ENCODE measurements around the gene SPAG4. TPM values are rescaled to one million over a fixed set of nuclear protein-coding genes. Genes with fewer than 3 reads are reported as not detected.

The SPAG4 gene
- total RNA-seq, 6 donors from 2014 or later, result 2.7 to 48.2 (median 4.8) TPM

- H3K27ac ChIP-seq, result peak overlapping the region in 3 of 4 donors; percentile 10 to 50 (median 45)
- H3K4me1 ChIP-seq, result peaks cover 55 to 74% (median 60%) of the 10 kb centered on the region in 4 donors
- H3K9me3 ChIP-seq, result no peaks in the 10 kb centered on the region
- TF ChIP-seq EP300 (IDR thresholded peaks at IDR 0.05) (no peak), POLR2A (IDR thresholded peaks at IDR 0.05) (no peak), POLR2AphosphoS5 (IDR thresholded peaks at IDR 0.05) (no peak), CTCF (IDR thresholded peaks at IDR 0.05) (no peak)
- no peaks in the 10 kb centered on the region for H3K36me3 ChIP-seq
- H3K4me3 ChIP-seq, result peak overlapping the region in 1 of 4 donors; percentile 75
- ATAC-seq (ENCODE audit: low FRiP score in 2 of 2), result no peak
- WGBS, 2 donors, result 27 to 34% methylated on average over 3 of the region's 3 CpGs
- no peaks in the 10 kb centered on the region for H3K27me3 ChIP-seq
- DNase-seq, result no peak
Observed at GRCh38 chr20:35661908-35662307, 46.3 kb downstream of the SPAG4 start.

- H3K27me3 ChIP-seq, result no peaks in the 10 kb centered on the region
Observed at GRCh38 chr20:35662551-35662950, 46.9 kb downstream of the SPAG4 start.

GRCh38 chr20:35663516-35664465, 48.2 kb downstream of the SPAG4 start:
- Histone ChIP-seq H3K27ac (peak overlapping the region; percentile 99 to 100 (median 100)), H3K27me3 (no peaks in the 10 kb centered on the region), H3K4me1 (peaks cover 40 to 55% (median 43%) of the 10 kb centered on the region in 4 donors), H3K4me3 (peak overlapping the region; percentile 45 to 80 (median 76)), H3K36me3 (peaks cover 0 to 4% (median 3%) of the 10 kb centered on the region in 4 donors), H3K9me3 (no peaks in the 10 kb centered on the region)
- 0 to 1% methylated on average over 17 to 28 of the region's 28 CpGs for WGBS, 2 donors
- TF ChIP-seq CTCF (IDR thresholded peaks at IDR 0.05) (no peak), POLR2AphosphoS5 (IDR thresholded peaks at IDR 0.05) (no peak), EP300 (IDR thresholded peaks at IDR 0.05) (no peak), POLR2A (IDR thresholded peaks at IDR 0.05) (peak in 1 of 4 donors; percentile 21)
- DNase-seq, result peak in 1 of 2 donors; percentile 70
- ATAC-seq (ENCODE audit: low FRiP score in 2 of 2), result peak; percentile 31 to 56

More at GRCh38 chr20:35662551-35662950, 46.9 kb downstream of the SPAG4 start:
- ATAC-seq (ENCODE audit: low FRiP score in 2 of 2) (no peak), DNase-seq (no peak)
- Histone ChIP-seq H3K4me1 (peaks cover 49 to 67% (median 54%) of the 10 kb centered on the region in 4 donors), H3K9me3 (no peaks in the 10 kb centered on the region), H3K4me3 (peak overlapping the region in 3 of 4 donors; percentile 75 to 80 (median 76)), H3K27ac (peak overlapping the region in 2 of 4 donors; percentile 10 to 45), H3K36me3 (no peaks in the 10 kb centered on the region)
- 17 to 28% methylated on average over 2 of the region's 2 CpGs for WGBS, 2 donors
- TF ChIP-seq POLR2A (IDR thresholded peaks at IDR 0.05), result no peak
- no peak for TF ChIP-seq POLR2AphosphoS5 (IDR thresholded peaks at IDR 0.05)
- no peak for TF ChIP-seq CTCF (IDR thresholded peaks at IDR 0.05)
- TF ChIP-seq EP300 (IDR thresholded peaks at IDR 0.05), result no peak

- Histone ChIP-seq H3K4me3 (peak within 1 kb of the TSS; percentile 45 to 80 (median 76)), H3K27me3 (no peaks in the 10 kb centered on the region), H3K27ac (peak within 1 kb of the TSS; percentile 99 to 100 (median 100)), H3K9me3 (no peaks in the 10 kb centered on the region), H3K36me3 (peaks cover 6 to 12% (median 12%) of the 10 kb centered on the region in 4 donors), H3K4me1 (peaks cover 35 to 47% (median 36%) of the 10 kb centered on the region in 4 donors)
- 0% methylated on average over 47 of the region's 61 CpGs; no CpG with 5 or more reads in 1 of the 2 donors for WGBS, 2 donors
- DNase-seq (peak; percentile 91 to 99), ATAC-seq (ENCODE audit: low FRiP score in 2 of 2) (peak; percentile 96 to 97)
- peak in 3 of 4 donors; percentile 80 to 98 (median 98) for TF ChIP-seq POLR2A (IDR thresholded peaks at IDR 0.05)
- TF ChIP-seq CTCF (IDR thresholded peaks at IDR 0.05), result peak in 2 of 6 experiments; percentile 12 to 31
- TF ChIP-seq POLR2AphosphoS5 (IDR thresholded peaks at IDR 0.05), result peak; percentile 97 to 98
- TF ChIP-seq EP300 (IDR thresholded peaks at IDR 0.05), result peak in 1 of 4 donors; percentile 76
Observed at GRCh38 chr20:35664466-35665206, 49.0 kb downstream of the SPAG4 start, which contains the start of the genes CPNE1 and RBM12. TSS of gene CPNE1 (minus strand) at chr20:35664900. CDS start at chr20:35632923, 31,977 bp downstream. TSS of gene RBM12 (minus strand) at chr20:35664900. CDS start at chr20:35655322, 9,578 bp downstream.
